Activated T-cell treated with anti-CD3 and anti-CD28 coated beads, Interleukin-2, amount 50 U/mL, for 24 hours (primary cell): ENCODE data around the gene GNAI2.
"Not testable (repeated sequence)": the region's sequence is repeated elsewhere in the genome, so short reads cannot be mapped to it uniquely, and the experiment has no call there.

Experiments used
- DNase-seq: peaks from one replicate; pipeline ENCODE4 v3.0.0-alpha.2; 2020
- H3K27ac Mint-ChIP-seq: 2 replicates; pipeline ENCODE4 v1.8.0; 2020; ENCODE audit warnings: mild to moderate bottlenecking, mixed read lengths
- H3K27me3 Mint-ChIP-seq: 2 replicates; pipeline ENCODE4 v1.8.0; 2020; ENCODE audit warnings: mixed read lengths
- H3K36me3 Mint-ChIP-seq: 2 replicates; pipeline ENCODE4 v1.8.0; 2020; ENCODE audit warnings: low read depth, mixed read lengths
- H3K4me1 Mint-ChIP-seq: 2 replicates; pipeline ENCODE4 v1.8.0; 2020; ENCODE audit warnings: low read depth, mixed read lengths
- H3K4me3 Mint-ChIP-seq: 2 replicates; pipeline ENCODE4 v1.8.0; 2020; ENCODE audit warnings: mild to moderate bottlenecking, moderate library complexity, mixed read lengths
- H3K9me3 Mint-ChIP-seq: 2 replicates; pipeline ENCODE4 v1.8.0; 2020; ENCODE audit warnings: mixed read lengths

The GNAI2 gene

GRCh38 chr3:50274371-50275104 lies 38.5 kb downstream of the GNAI2 start:
- H3K36me3 Mint-ChIP-seq = no peaks in the 10 kb centered on the region
- DNase-seq = peak; percentile 78
- H3K4me3 Mint-ChIP-seq = no peak overlapping the region
- peaks cover 31% of the 10 kb centered on the region for H3K4me1 Mint-ChIP-seq
- H3K9me3 Mint-ChIP-seq = no peaks in the 10 kb centered on the region
- peak overlapping the region; percentile 54 for H3K27ac Mint-ChIP-seq
- peaks cover 53% of the 10 kb centered on the region for H3K27me3 Mint-ChIP-seq

- peak; percentile 46 for DNase-seq
- Mint-ChIP-seq H3K27ac (no peak overlapping the region), H3K4me3 (peak overlapping the region; percentile 19), H3K36me3 (no peaks in the 10 kb centered on the region), H3K9me3 (no peaks in the 10 kb centered on the region), H3K27me3 (peaks cover 53% of the 10 kb centered on the region), H3K4me1 (peaks cover 31% of the 10 kb centered on the region)
Observed at GRCh38 chr3:50275141-50275995, 39.4 kb downstream of the GNAI2 start.

DNA sequence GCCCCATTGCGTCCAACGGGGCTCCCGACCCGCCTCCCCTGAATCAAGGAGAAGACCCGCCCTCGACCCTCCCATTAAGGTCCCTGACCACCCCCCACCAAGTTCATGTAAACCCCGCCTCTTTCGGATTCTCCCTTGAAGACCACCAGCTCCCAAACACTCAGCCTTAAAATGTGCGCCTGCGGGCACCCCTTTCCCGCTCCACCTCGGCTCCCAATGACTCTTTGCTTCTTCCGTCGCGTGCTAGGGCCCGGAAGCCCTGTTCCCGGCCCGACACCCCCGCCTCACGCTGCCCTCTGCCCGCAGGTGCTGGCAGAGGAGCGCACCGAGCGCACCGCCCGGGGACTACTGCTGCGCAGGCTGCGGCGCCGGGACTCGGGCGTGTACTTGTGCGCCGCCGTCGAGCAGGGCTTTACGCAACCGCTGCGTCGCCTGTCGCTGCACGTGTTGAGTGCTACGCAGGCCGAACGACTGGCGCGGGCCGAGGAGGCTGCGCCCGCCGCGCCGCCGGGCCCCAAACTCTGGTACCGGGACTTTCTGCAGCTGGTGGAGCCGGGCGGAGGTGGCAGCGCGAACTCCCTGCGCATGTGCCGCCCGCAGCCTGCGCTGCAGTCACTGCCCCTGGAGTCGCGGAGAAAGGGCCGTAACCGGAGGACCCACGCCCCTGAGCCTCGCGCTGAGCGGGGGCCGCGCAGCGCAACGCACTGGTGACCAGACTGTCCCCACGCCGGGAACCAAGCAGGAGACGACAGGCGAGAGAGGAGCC lies 40.2 kb downstream of the GNAI2 start:
- Mint-ChIP-seq H3K27ac (no peak overlapping the region), H3K27me3 (peaks cover 53% of the 10 kb centered on the region), H3K4me1 (peaks cover 31% of the 10 kb centered on the region), H3K4me3 (peak overlapping the region; percentile 19), H3K9me3 (no peaks in the 10 kb centered on the region), H3K36me3 (no peaks in the 10 kb centered on the region)
- DNase-seq = peak; percentile 62

- Mint-ChIP-seq H3K36me3 (no peaks in the 10 kb centered on the region), H3K27me3 (peaks cover 53% of the 10 kb centered on the region), H3K9me3 (no peaks in the 10 kb centered on the region), H3K4me3 (no peak overlapping the region), H3K27ac (no peak overlapping the region), H3K4me1 (peaks cover 28% of the 10 kb centered on the region)
- no peak for DNase-seq
Observed at GRCh38 chr3:50276762-50277101, 40.7 kb downstream of the GNAI2 start.

- DNase-seq = no peak
- peaks cover 48% of the 10 kb centered on the region for H3K27me3 Mint-ChIP-seq
- no peak overlapping the region for H3K27ac Mint-ChIP-seq
- no peaks in the 10 kb centered on the region for H3K36me3 Mint-ChIP-seq
- no peak overlapping the region for H3K4me3 Mint-ChIP-seq
- peaks cover 20% of the 10 kb centered on the region for H3K4me1 Mint-ChIP-seq
- no peaks in the 10 kb centered on the region for H3K9me3 Mint-ChIP-seq
Observed at GRCh38 chr3:50278123-50278879, 42.3 kb downstream of the GNAI2 start.

GRCh38 chr3:50278880-50279224 lies 42.8 kb downstream of the GNAI2 start, which contains the start of gene LSMEM2:
Gene LSMEM2, plus strand, starts transcription at chr3:50279087. Its CDS starts 27 bp downstream, at chr3:50279114.
- Mint-ChIP-seq H3K4me1 (peaks cover 19% of the 10 kb centered on the region), H3K27ac (no peak within 1 kb of the TSS), H3K9me3 (no peaks in the 10 kb centered on the region), H3K4me3 (no peak within 1 kb of the TSS), H3K36me3 (peaks cover 2% of the 10 kb centered on the region), H3K27me3 (peaks cover 45% of the 10 kb centered on the region)
- DNase-seq = no peak

GRCh38 chr3:50279255-50280016 lies 43.4 kb downstream of the GNAI2 start:
- no peak for DNase-seq
- Mint-ChIP-seq H3K27me3 (peaks cover 39% of the 10 kb centered on the region), H3K9me3 (no peaks in the 10 kb centered on the region), H3K4me3 (no peak overlapping the region), H3K36me3 (peaks cover 4% of the 10 kb centered on the region), H3K27ac (no peak overlapping the region), H3K4me1 (peaks cover 14% of the 10 kb centered on the region)

- H3K27me3 Mint-ChIP-seq, H3K27ac Mint-ChIP-seq, H3K9me3 Mint-ChIP-seq, DNase-seq, H3K4me3 Mint-ChIP-seq, H3K4me1 Mint-ChIP-seq: not testable (repeated sequence)
- H3K36me3 Mint-ChIP-seq = peaks cover 45% of the 10 kb centered on the region
Observed at GRCh38 chr3:50284121-50284520, 48.1 kb downstream of the GNAI2 start.

DNA sequence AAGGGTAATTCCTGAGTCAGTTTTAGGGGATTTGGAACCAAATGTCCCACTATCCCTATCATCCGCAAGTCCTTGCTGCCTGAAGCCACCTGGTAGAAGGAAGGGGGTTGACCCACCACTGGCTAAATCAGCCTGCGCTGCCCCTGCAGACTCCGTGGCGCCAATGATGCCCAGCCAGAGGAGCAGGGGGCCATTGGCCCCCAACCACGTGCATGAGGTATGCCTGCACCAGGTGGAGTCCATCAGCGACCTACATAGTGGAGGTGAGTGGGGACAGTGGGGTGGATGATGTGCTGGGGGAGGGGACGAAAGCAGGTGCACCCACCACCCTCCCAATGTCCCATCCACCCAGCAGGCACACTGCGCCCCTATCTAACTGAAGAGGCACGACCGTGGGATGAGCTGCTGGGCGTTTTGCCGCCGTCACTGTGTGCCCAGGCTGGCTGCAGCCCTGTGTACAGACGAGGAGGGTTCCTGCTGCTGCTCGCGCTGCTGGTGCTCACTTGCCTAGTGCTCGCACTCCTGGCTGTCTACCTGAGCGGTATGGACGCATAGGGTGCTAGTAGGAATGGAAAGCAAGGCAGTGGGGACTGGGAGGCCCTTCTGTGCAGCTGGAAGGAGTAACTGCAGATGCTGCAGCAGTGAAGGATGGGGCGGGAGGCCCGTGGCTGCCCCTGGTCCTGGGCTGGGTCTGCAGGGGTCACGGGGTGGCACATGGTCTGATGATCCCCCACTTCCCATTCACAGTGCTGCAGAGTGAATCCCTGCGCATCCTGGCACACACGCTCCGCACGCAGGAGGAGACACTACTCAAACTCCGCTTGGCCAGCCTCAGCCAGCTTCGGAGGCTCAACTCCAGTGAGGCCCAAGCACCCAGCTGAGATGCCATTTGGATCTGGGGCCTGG lies 50.6 kb downstream of the GNAI2 start:
- DNase-seq = no peak
- no peaks in the 10 kb centered on the region for H3K9me3 Mint-ChIP-seq
- peaks cover 70% of the 10 kb centered on the region for H3K36me3 Mint-ChIP-seq
- no peaks in the 10 kb centered on the region for H3K27me3 Mint-ChIP-seq
- H3K4me1 Mint-ChIP-seq = peaks cover 19% of the 10 kb centered on the region
- H3K27ac Mint-ChIP-seq = no peak overlapping the region
- no peak overlapping the region for H3K4me3 Mint-ChIP-seq

GRCh38 chr3:50287262-50287661 lies 51.3 kb downstream of the GNAI2 start:
- Mint-ChIP-seq H3K4me3 (no peak overlapping the region), H3K4me1 (peaks cover 19% of the 10 kb centered on the region), H3K27me3 (no peaks in the 10 kb centered on the region), H3K36me3 (peaks cover 74% of the 10 kb centered on the region), H3K27ac (peak overlapping the region; percentile 26), H3K9me3 (no peaks in the 10 kb centered on the region)
- DNase-seq = no peak

- H3K9me3 Mint-ChIP-seq = no peaks in the 10 kb centered on the region
- peaks cover 77% of the 10 kb centered on the region for H3K36me3 Mint-ChIP-seq
- no peak overlapping the region for H3K4me3 Mint-ChIP-seq
- H3K4me1 Mint-ChIP-seq = peaks cover 28% of the 10 kb centered on the region
- DNase-seq = no peak
- peak overlapping the region; percentile 44 for H3K27ac Mint-ChIP-seq
- no peaks in the 10 kb centered on the region for H3K27me3 Mint-ChIP-seq
Observed at GRCh38 chr3:50288387-50289007, 52.5 kb downstream of the GNAI2 start.

DNA sequence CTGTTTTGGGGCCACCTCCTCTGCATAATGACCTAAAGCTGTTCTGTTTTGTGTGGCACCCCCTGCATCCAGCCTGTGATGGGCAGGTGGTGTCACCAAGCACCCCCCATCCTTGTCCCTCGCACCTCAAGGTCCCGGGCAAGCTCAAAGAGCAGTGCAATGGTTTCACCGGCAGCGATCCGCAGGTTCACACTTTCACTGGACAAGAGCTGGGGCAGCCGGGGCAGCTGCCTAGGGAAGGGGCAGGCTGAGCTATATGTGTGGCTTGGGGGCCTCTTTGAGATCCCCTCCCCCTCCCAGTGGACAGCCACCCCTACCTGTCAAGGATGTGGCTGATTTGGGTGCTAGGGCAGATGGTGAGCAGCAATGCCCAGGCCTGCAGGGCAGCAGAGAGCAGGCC lies 53.1 kb downstream of the GNAI2 start:
- Mint-ChIP-seq H3K9me3 (no peaks in the 10 kb centered on the region), H3K36me3 (peaks cover 75% of the 10 kb centered on the region)

More for the DNA sequence above, 53.1 kb downstream of the GNAI2 start:
- no peak for DNase-seq
- H3K4me3 Mint-ChIP-seq = peak overlapping the region; percentile 95
- H3K4me1 Mint-ChIP-seq = peaks cover 28% of the 10 kb centered on the region
- peak overlapping the region; percentile 44 for H3K27ac Mint-ChIP-seq
- no peaks in the 10 kb centered on the region for H3K27me3 Mint-ChIP-seq
